HG03064 (cell line): ENCODE results near the gene JAKMIP3.

Experiments
- ATAC-seq: cut with Tn5 transposase; IDR thresholded peaks from one replicate; pipeline ENCODE4 v1.9.1; 2021; ENCODE audit warnings: low read depth; ENCODE audit not compliant: unreplicated experiment

The JAKMIP3 gene

GRCh38 chr10:132043861-132044695, 21.7 kb upstream of the JAKMIP3 start:
- no peak for ATAC-seq

- no peak for ATAC-seq
Observed at GRCh38 chr10:132044803-132045202, 20.9 kb upstream of the JAKMIP3 start.

GRCh38 chr10:132045324-132045723, 20.4 kb upstream of the JAKMIP3 start:
- no peak for ATAC-seq

GRCh38 chr10:132047575-132048293, 18.0 kb upstream of the JAKMIP3 start:
- ATAC-seq: no peak

GRCh38 chr10:132048294-132048667, 17.5 kb upstream of the JAKMIP3 start:
- no peak for ATAC-seq

GRCh38 chr10:132050191-132050590, 15.6 kb upstream of the JAKMIP3 start:
- no peak for ATAC-seq

GRCh38 chr10:132052124-132052523, 13.6 kb upstream of the JAKMIP3 start:
- no peak for ATAC-seq

- no peak for ATAC-seq
Observed at GRCh38 chr10:132054564-132054963, 11.2 kb upstream of the JAKMIP3 start.

GRCh38 chr10:132055616-132056015, 10.1 kb upstream of the JAKMIP3 start:
- ATAC-seq: no peak

- ATAC-seq: no peak
Observed at GRCh38 chr10:132056663-132057062, 9.1 kb upstream of the JAKMIP3 start.

- no peak for ATAC-seq
Observed at GRCh38 chr10:132057191-132057681, 8.5 kb upstream of the JAKMIP3 start.

GRCh38 chr10:132058111-132058745, 7.5 kb upstream of the JAKMIP3 start:
- ATAC-seq: no peak

GRCh38 chr10:132058793-132059759, 6.7 kb upstream of the JAKMIP3 start:
- no peak for ATAC-seq

- ATAC-seq: no peak
Observed at GRCh38 chr10:132059760-132060508, 5.8 kb upstream of the JAKMIP3 start.

GRCh38 chr10:132061030-132061429, 4.7 kb upstream of the JAKMIP3 start:
- no peak for ATAC-seq

- no peak for ATAC-seq
Observed at GRCh38 chr10:132061465-132061864, 4.3 kb upstream of the JAKMIP3 start.

- no peak for ATAC-seq
Observed at GRCh38 chr10:132062116-132062515, 3.6 kb upstream of the JAKMIP3 start.

- no peak for ATAC-seq
Observed at GRCh38 chr10:132062641-132063390, 2.9 kb upstream of the JAKMIP3 start.

- ATAC-seq: no peak
Observed at GRCh38 chr10:132063432-132063831, 2.3 kb upstream of the JAKMIP3 start.
